Activated naive CD8-positive, alpha-beta T cell treated with anti-CD3 and anti-CD28 coated beads, Interleukin-2, amount 10 ng/mL, durations not matched to agents 7 days and 5 days (primary cell): ENCODE results near the gene PPP1R11. TPM values are rescaled to one million over a fixed set of nuclear protein-coding genes. Genes with fewer than 3 reads are reported as not detected.

ENCODE experiments used
- ATAC-seq: fragments of 150-1000 bp; cut with Tn5 transposase; one replicate; pipeline ENCODE4 v1.10.0; 2021; ENCODE audit warnings: low read depth, moderate library complexity
- POLR2A ChIA-PET: fragments of 350-600 bp; sonication (Branson Sonifier 250); formaldehyde crosslinking; loops from one replicate; lab custom pipeline; 2021; ENCODE audit warnings: antibody characterized with exemption; lab: Charles Lee
- DNase-seq: peaks from one replicate; pipeline ENCODE4 v3.0.0; 2021
- H3K27ac Mint-ChIP-seq: one replicate; pipeline ENCODE4 v1.8.0; 2022; ENCODE audit warnings: mild to moderate bottlenecking, mixed read lengths
- H3K27me3 Mint-ChIP-seq: one replicate; pipeline ENCODE4 v1.8.0; 2022; ENCODE audit warnings: mild to moderate bottlenecking, moderate library complexity, mixed read lengths
- H3K36me3 Mint-ChIP-seq: one replicate; pipeline ENCODE4 v1.8.0; 2021; ENCODE audit warnings: mild to moderate bottlenecking, mixed read lengths
- H3K4me1 Mint-ChIP-seq: one replicate; pipeline ENCODE4 v1.8.0; 2021; ENCODE audit warnings: mixed read lengths
- H3K4me3 Mint-ChIP-seq: one replicate; pipeline ENCODE4 v1.8.0; 2022; ENCODE audit warnings: mild to moderate bottlenecking, moderate library complexity, mixed read lengths
- H3K9me3 Mint-ChIP-seq: one replicate; pipeline ENCODE4 v1.8.0; 2021; ENCODE audit warnings: mixed read lengths
- total RNA-seq, 2 experiments: library from RNA; stranded (reverse); gene quantifications; one replicate each; pipeline ENCODE4 v1.2.3, GENCODE V29; 2021

The PPP1R11 gene
- total RNA-seq, 2 experiments from 2014 or later, result 52.5 to 53.8 TPM

DNA sequence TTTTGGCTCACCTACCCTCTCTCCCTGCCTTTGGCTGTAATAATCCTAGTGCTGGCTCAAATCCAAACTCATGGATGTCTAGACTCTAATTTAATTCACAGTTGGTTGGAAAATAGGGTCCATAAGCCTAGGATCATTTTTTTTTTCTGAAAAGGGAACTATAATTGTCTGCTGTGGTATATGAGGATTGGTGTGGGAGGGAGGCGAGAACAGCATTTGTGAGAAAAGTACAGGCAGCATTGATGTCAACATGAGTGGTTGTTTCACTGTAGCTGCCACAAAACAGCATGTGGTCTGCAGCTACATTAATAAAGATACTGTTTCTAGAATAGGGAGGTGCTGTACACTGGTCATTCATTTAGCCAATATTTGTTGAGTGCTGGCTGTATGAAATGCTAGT, 24.5 kb upstream of the PPP1R11 start:
- H3K4me1 Mint-ChIP-seq, result peaks cover 6% of the 10 kb centered on the region
- H3K27me3 Mint-ChIP-seq, result no peaks in the 10 kb centered on the region
- no peaks in the 10 kb centered on the region for H3K9me3 Mint-ChIP-seq
- POLR2A ChIA-PET, result interaction anchor here (0.7 kb wide), 1 partner anchor 298 kb away, joined by 3 read pairs; no protein-coding TSS in a partner anchor
- no peaks in the 10 kb centered on the region for H3K36me3 Mint-ChIP-seq
- ATAC-seq (no peak), DNase-seq (no peak)
- H3K27ac Mint-ChIP-seq, result no peak overlapping the region
- no peak overlapping the region for H3K4me3 Mint-ChIP-seq

GRCh38 chr6:30042914-30043313, 24.1 kb upstream of the PPP1R11 start:
- H3K27me3 Mint-ChIP-seq, result no peaks in the 10 kb centered on the region
- no peaks in the 10 kb centered on the region for H3K36me3 Mint-ChIP-seq
- H3K9me3 Mint-ChIP-seq, result no peaks in the 10 kb centered on the region
- ATAC-seq (no peak), DNase-seq (no peak)
- H3K4me3 Mint-ChIP-seq, result no peak overlapping the region
- no peak overlapping the region for H3K27ac Mint-ChIP-seq
- peaks cover 6% of the 10 kb centered on the region for H3K4me1 Mint-ChIP-seq
- POLR2A ChIA-PET, result no interaction called here

DNA sequence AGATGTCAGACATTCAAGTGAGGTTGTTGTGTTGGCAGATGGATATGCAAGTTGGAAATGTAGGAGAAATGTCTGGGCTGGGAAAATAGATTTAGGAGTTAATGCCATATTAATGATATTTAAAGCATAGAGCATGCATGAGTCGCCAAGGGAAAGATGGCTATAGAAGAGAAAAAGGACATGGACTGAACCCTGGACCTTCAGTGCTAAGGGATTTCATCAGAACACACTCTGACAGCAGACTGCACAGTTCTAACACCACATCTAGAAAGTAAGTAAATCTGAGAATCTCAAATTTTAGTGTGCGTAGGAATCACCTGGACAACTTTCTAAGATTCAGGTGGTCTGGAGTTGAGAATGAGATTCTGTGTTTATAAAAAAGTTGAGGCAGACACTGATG, 23.3 kb upstream of the PPP1R11 start:
- H3K9me3 Mint-ChIP-seq, result no peaks in the 10 kb centered on the region
- H3K4me3 Mint-ChIP-seq, result no peak overlapping the region
- H3K27ac Mint-ChIP-seq, result no peak overlapping the region
- DNase-seq (no peak), ATAC-seq (no peak)
- POLR2A ChIA-PET, result no interaction called here
- no peaks in the 10 kb centered on the region for H3K27me3 Mint-ChIP-seq
- H3K4me1 Mint-ChIP-seq, result peaks cover 6% of the 10 kb centered on the region
- H3K36me3 Mint-ChIP-seq, result no peaks in the 10 kb centered on the region

- POLR2A ChIA-PET, result no interaction called here
- Mint-ChIP-seq H3K9me3 (no peaks in the 10 kb centered on the region), H3K27ac (no peak overlapping the region), H3K27me3 (no peaks in the 10 kb centered on the region), H3K4me1 (peaks cover 6% of the 10 kb centered on the region), H3K4me3 (no peak overlapping the region), H3K36me3 (no peaks in the 10 kb centered on the region)
- ATAC-seq (no peak), DNase-seq (no peak)
Observed at GRCh38 chr6:30044630-30045029, 22.4 kb upstream of the PPP1R11 start.

GRCh38 chr6:30047220-30047619, 19.8 kb upstream of the PPP1R11 start:
- no peaks in the 10 kb centered on the region for H3K27me3 Mint-ChIP-seq
- POLR2A ChIA-PET, result interaction anchor here (0.6 kb wide), 1 partner anchor 1912 kb away, joined by 3 read pairs; no protein-coding TSS in a partner anchor
- H3K36me3 Mint-ChIP-seq, result no peaks in the 10 kb centered on the region
- H3K27ac Mint-ChIP-seq, result no peak overlapping the region
- ATAC-seq, result no peak
- DNase-seq, result no peak
- H3K4me1 Mint-ChIP-seq, result peaks cover 6% of the 10 kb centered on the region
- no peak overlapping the region for H3K4me3 Mint-ChIP-seq
- H3K9me3 Mint-ChIP-seq, result no peaks in the 10 kb centered on the region

GRCh38 chr6:30053682-30054081, 13.3 kb upstream of the PPP1R11 start:
- Mint-ChIP-seq H3K9me3 (no peaks in the 10 kb centered on the region), H3K27me3 (no peaks in the 10 kb centered on the region), H3K27ac (no peak overlapping the region), H3K4me3 (no peak overlapping the region), H3K4me1 (peaks cover 3% of the 10 kb centered on the region), H3K36me3 (peaks cover 8% of the 10 kb centered on the region)
- POLR2A ChIA-PET, result no interaction called here
- ATAC-seq (no peak), DNase-seq (no peak)

GRCh38 chr6:30055513-30055912, 11.5 kb upstream of the PPP1R11 start:
- H3K27me3 Mint-ChIP-seq, result no peaks in the 10 kb centered on the region
- peaks cover 8% of the 10 kb centered on the region for H3K36me3 Mint-ChIP-seq
- H3K4me1 Mint-ChIP-seq, result peaks cover 11% of the 10 kb centered on the region
- H3K4me3 Mint-ChIP-seq, result no peak overlapping the region
- DNase-seq (no peak), ATAC-seq (no peak)
- POLR2A ChIA-PET, result no interaction called here
- H3K9me3 Mint-ChIP-seq, result no peaks in the 10 kb centered on the region
- H3K27ac Mint-ChIP-seq, result no peak overlapping the region

DNA sequence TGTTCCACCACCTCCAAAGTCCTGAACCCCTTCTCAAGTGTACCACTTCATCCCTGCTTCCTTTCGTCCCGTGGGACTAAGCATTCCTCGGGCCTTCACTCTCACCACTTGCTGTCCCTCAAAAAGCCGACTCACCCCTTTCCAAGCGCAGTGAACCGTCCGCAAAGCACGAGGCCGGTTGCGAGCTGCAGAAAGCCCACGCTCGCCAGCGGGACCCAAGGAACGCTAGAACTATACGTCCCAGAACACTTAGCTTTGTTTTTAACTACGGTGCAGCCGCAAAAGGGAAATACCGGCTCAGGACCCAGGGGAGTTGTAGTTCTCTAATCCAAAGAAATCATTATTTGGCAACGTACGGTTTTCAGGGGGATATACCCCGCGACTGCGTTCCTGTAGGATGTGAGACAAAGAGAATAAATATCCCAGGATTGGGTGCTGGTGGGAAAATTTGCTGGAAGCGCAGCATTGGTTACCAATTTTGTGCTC, 6.3 kb upstream of the PPP1R11 start:
- Mint-ChIP-seq H3K4me1 (peaks cover 27% of the 10 kb centered on the region), H3K27me3 (no peaks in the 10 kb centered on the region), H3K36me3 (peaks cover 19% of the 10 kb centered on the region), H3K4me3 (peak overlapping the region; percentile 98), H3K27ac (peak overlapping the region; percentile 99), H3K9me3 (no peaks in the 10 kb centered on the region)
- peak; percentile 46 for DNase-seq
- ATAC-seq, result peak; percentile 8
- POLR2A ChIA-PET, result interaction anchor here (0.8 to 2.9 kb wide), 12 partner anchors 9 to 353 kb away, joined by 3 to 13 read pairs (median 6); partner anchors contain the start of gene TRIM26

- Mint-ChIP-seq H3K4me3 (peak within 1 kb of the TSS; percentile 98), H3K27me3 (no peaks in the 10 kb centered on the region), H3K4me1 (peaks cover 33% of the 10 kb centered on the region), H3K27ac (peak within 1 kb of the TSS; percentile 99), H3K36me3 (peaks cover 19% of the 10 kb centered on the region), H3K9me3 (no peaks in the 10 kb centered on the region)
- ATAC-seq, result peak; percentile 88
- POLR2A ChIA-PET, result interaction anchor here (1.0 to 2.9 kb wide), 12 partner anchors 9 to 353 kb away, joined by 3 to 13 read pairs (median 6); partner anchors contain the start of gene TRIM26
- peak; percentile 85 for DNase-seq
Observed at GRCh38 chr6:30061092-30061857, 5.7 kb upstream of the PPP1R11 start, which contains the start of gene POLR1H. Gene POLR1H (plus strand): TSS chr6:30061265. CDS start chr6:30061525, 260 bp downstream.

DNA sequence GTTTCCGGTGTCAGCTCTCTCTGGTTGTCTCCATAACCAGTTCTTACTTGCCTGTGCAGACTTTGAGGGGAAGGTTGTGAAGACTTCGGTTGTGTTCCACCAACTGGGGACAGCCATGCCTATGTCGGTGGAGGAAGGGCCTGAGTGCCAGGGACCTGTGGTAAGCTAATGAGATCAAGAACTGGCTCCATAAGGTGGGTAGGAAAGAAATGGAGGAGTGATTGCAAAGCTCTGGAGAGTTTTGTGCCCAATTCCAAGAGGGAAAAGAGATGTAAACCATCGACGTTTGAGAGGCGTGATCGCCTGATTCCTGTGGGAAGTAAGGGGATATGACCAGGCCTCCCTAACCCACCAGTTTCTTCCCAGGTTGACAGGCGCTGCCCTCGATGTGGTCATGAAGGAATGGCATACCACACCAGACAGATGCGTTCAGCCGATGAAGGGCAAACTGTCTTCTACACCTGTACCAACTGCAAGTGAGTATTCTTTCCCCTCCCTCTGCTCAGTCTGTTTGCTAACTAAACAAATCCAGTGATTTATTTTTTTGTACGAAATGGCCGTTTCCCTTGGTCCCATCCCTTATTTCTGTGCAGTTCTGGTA, 5.0 kb upstream of the PPP1R11 start:
- Mint-ChIP-seq H3K9me3 (no peaks in the 10 kb centered on the region), H3K36me3 (peaks cover 19% of the 10 kb centered on the region), H3K4me1 (peaks cover 35% of the 10 kb centered on the region), H3K4me3 (peak overlapping the region; percentile 98), H3K27me3 (no peaks in the 10 kb centered on the region), H3K27ac (peak overlapping the region; percentile 99)
- POLR2A ChIA-PET, result interaction anchor here (0.7 to 2.9 kb wide), 12 partner anchors 8 to 354 kb away, joined by 3 to 13 read pairs (median 6); partner anchors contain the start of gene TRIM26
- DNase-seq (no peak), ATAC-seq (peak; percentile 62)

- ATAC-seq (no peak), DNase-seq (no peak)
- Mint-ChIP-seq H3K36me3 (peaks cover 19% of the 10 kb centered on the region), H3K27me3 (no peaks in the 10 kb centered on the region), H3K27ac (peak overlapping the region; percentile 99), H3K9me3 (no peaks in the 10 kb centered on the region), H3K4me3 (peak overlapping the region; percentile 98), H3K4me1 (peaks cover 38% of the 10 kb centered on the region)
- POLR2A ChIA-PET, result interaction anchor here (0.7 to 2.9 kb wide), 5 partner anchors 8 to 384 kb away, joined by 3 to 13 read pairs (median 5); no protein-coding TSS in a partner anchor
Observed at GRCh38 chr6:30062471-30063178, 4.4 kb upstream of the PPP1R11 start.

- Mint-ChIP-seq H3K36me3 (peaks cover 20% of the 10 kb centered on the region), H3K27me3 (no peaks in the 10 kb centered on the region), H3K27ac (peak overlapping the region; percentile 19), H3K4me3 (peak overlapping the region; percentile 42), H3K4me1 (peaks cover 45% of the 10 kb centered on the region), H3K9me3 (no peaks in the 10 kb centered on the region)
- no peak for ATAC-seq
- POLR2A ChIA-PET, result no interaction called here
- DNase-seq, result no peak
Observed at GRCh38 chr6:30063315-30063714, 3.7 kb upstream of the PPP1R11 start.

- POLR2A ChIA-PET, result interaction anchor here (1.1 to 1.7 kb wide), 5 partner anchors 9 to 317 kb away, joined by 4 to 12 read pairs (median 5); partner anchors contain the start of genes RNF39, TRIM26 and TRIM39
- no peak for ATAC-seq
- peaks cover 41% of the 10 kb centered on the region for H3K4me1 Mint-ChIP-seq
- peak overlapping the region; percentile 97 for H3K27ac Mint-ChIP-seq
- H3K36me3 Mint-ChIP-seq, result peaks cover 36% of the 10 kb centered on the region
- peaks cover 6% of the 10 kb centered on the region for H3K27me3 Mint-ChIP-seq
- H3K4me3 Mint-ChIP-seq, result peak overlapping the region; percentile 97
- no peaks in the 10 kb centered on the region for H3K9me3 Mint-ChIP-seq
- no peak for DNase-seq
Observed at GRCh38 chr6:30066082-30066481, 916 bp upstream of the PPP1R11 start.
